Endothelial cell of umbilical vein (primary cell): ENCODE results near the gene MOB3B. TPM values are rescaled to one million over a fixed set of nuclear protein-coding genes. Genes with fewer than 3 reads are reported as not detected.

Source experiments
- BruUV-seq: library from RNA; stranded (reverse); fragments of 400-500 nt; replicated peaks from 2 replicates; lab custom pipeline; 2021; lab: Mats Ljungman, UMichigan
- CTCF ChIA-PET: fragments of 300-600, 350-600 bp; sonication (Branson Sonifier 250); formaldehyde crosslinking; loops from one replicate; lab custom pipeline; 2021; ENCODE audit warnings: antibody characterized with exemption, inconsistent platforms; lab: Charles Lee
- POLR2A ChIA-PET: fragments of 300-600, 350-600 bp; sonication (Branson Sonifier 250); formaldehyde crosslinking; loops from one replicate; lab custom pipeline; 2021; ENCODE audit warnings: antibody characterized with exemption, inconsistent platforms; lab: Charles Lee
- DNase-seq: peaks from one replicate; pipeline ENCODE4 v3.0.0-alpha.2; 2011; ENCODE audit warnings: low read depth, low spot score
- FAIRE-seq: peaks from 2 replicates; lab custom pipeline; 2011; peaks lifted over from hg19 to GRCh38; lab: Jason Lieb, UNC
- H2AFZ ChIP-seq: 2 replicates; pipeline ENCODE4 v1.6.0; 2012; ENCODE audit warnings: low read depth, low read length, control low read depth, inconsistent platforms
- H3K27ac ChIP-seq: 2 replicates; pipeline ENCODE4 v1.5.1; 2011; ENCODE audit warnings: low read depth, mild to moderate bottlenecking, control low read depth, low read length, moderate library complexity; ENCODE audit not compliant: insufficient read depth
- H3K27me3 ChIP-seq, 2 experiments: 2 replicates each; pipeline versions ENCODE4 v1.6.0 to v1.6.1; 2011; ENCODE audit warnings: low read length in 2 of 2, mixed read lengths in 1 of 2; ENCODE audit not compliant: control insufficient read depth in 2 of 2, insufficient read depth in 2 of 2
- H3K36me3 ChIP-seq, 2 experiments: 2 replicates in 1 of 2; 3 replicates in 1 of 2; pipeline ENCODE4 v1.5.1; 2011; ENCODE audit warnings: low read length in 2 of 2, mild to moderate bottlenecking in 1 of 2, moderate library complexity in 1 of 2; ENCODE audit not compliant: control insufficient read depth in 2 of 2, insufficient read depth in 2 of 2; ENCODE audit errors: extremely low read depth in 1 of 2
- H3K4me1 ChIP-seq: 3 replicates; pipeline ENCODE4 v1.5.1; 2011; ENCODE audit warnings: mild to moderate bottlenecking, low read length; ENCODE audit not compliant: control insufficient read depth, insufficient read depth; ENCODE audit errors: extremely low read depth
- H3K4me2 ChIP-seq: 2 replicates; pipeline ENCODE4 v1.6.1; 2011; ENCODE audit warnings: low read length, control low read depth, mixed read lengths; ENCODE audit not compliant: insufficient read depth
- H3K4me3 ChIP-seq, 3 experiments: fragments of 200-600 bp in 1 of 3; sonication (generic), shearing (Covaris generic) in 1 of 3; replicated peaks in 1 of 3; 2 replicates each; pipeline ENCODE4 v1.5.1; 2011 to 2016; ENCODE audit warnings: control low read depth in 3 of 3, low read length in 3 of 3, mild to moderate bottlenecking in 2 of 3, inconsistent platforms in 1 of 3, low read depth in 1 of 3, moderate library complexity in 1 of 3; ENCODE audit not compliant: insufficient read depth in 1 of 3
- H3K79me2 ChIP-seq: 2 replicates; pipeline ENCODE4 v1.6.0; 2012; ENCODE audit warnings: low read length, inconsistent platforms; ENCODE audit not compliant: control insufficient read depth, insufficient read depth
- H3K9ac ChIP-seq: replicated peaks from 2 replicates; pipeline ENCODE3; 2011; ENCODE audit warnings: low read length, control low read depth; ENCODE audit not compliant: insufficient read depth; ENCODE audit errors: extremely low read depth
- H3K9me1 ChIP-seq: replicated peaks from 3 replicates; pipeline ENCODE4 v1.6.0; 2011; ENCODE audit warnings: mild to moderate bottlenecking, low read length; ENCODE audit not compliant: control insufficient read depth, insufficient read depth; ENCODE audit errors: extremely low read depth
- H3K9me3 ChIP-seq: replicated peaks from 2 replicates; pipeline ENCODE4 v1.5.1; 2012; ENCODE audit warnings: low read length, inconsistent platforms; ENCODE audit not compliant: control insufficient read depth, insufficient read depth
- H4K20me1 ChIP-seq: replicated peaks from 2 replicates; pipeline ENCODE3; 2011; ENCODE audit warnings: mild to moderate bottlenecking, low read length; ENCODE audit not compliant: control insufficient read depth, insufficient read depth; ENCODE audit errors: extremely low read depth
- CTCF ChIP-seq, 2 donors: IDR thresholded peaks; 1 replicate in 1 of 2; 2 replicates in 1 of 2; pipeline ENCODE4 v1.5.1; 2011; ENCODE audit warnings: low read length in 2 of 2, mild to moderate bottlenecking in 2 of 2, moderate library complexity in 2 of 2, control low read depth in 1 of 2, inconsistent platforms in 1 of 2, low read depth in 1 of 2; ENCODE audit not compliant: insufficient read depth in 1 of 2; ENCODE audit errors: extremely low read depth in 1 of 2
- EZH2 ChIP-seq: IDR thresholded peaks from 2 replicates; pipeline ENCODE4 v1.6.1; 2012; ENCODE audit warnings: borderline replicate concordance, low read depth, mild to moderate bottlenecking, moderate library complexity, low read length, inconsistent platforms; ENCODE audit not compliant: severe bottlenecking
- FOS ChIP-seq: IDR thresholded peaks from 2 replicates; pipeline ENCODE4 v1.6.1; 2011; ENCODE audit warnings: mild to moderate bottlenecking, low read length, moderate library complexity, borderline replicate concordance; ENCODE audit not compliant: insufficient read depth
- GATA2 ChIP-seq: IDR thresholded peaks from 2 replicates; pipeline ENCODE4 v1.7.0; 2011; ENCODE audit warnings: low read depth, mild to moderate bottlenecking, moderate library complexity, mixed read lengths, low read length; ENCODE audit not compliant: insufficient read length, insufficient read depth
- JUN ChIP-seq: IDR thresholded peaks from 2 replicates; pipeline ENCODE4 v1.6.1; 2011; ENCODE audit warnings: borderline replicate concordance, low read depth; ENCODE audit not compliant: insufficient read length, insufficient read depth
- MAX ChIP-seq: IDR thresholded peaks from 2 replicates; pipeline ENCODE4 v1.6.1; 2011; ENCODE audit not compliant: insufficient read depth, insufficient read length
- MYC ChIP-seq: IDR thresholded peaks from one replicate; pipeline ENCODE4 v1.6.1; 2011; ENCODE audit warnings: mild to moderate bottlenecking, low read depth, low read length
- POLR2A ChIP-seq: IDR thresholded peaks from 2 replicates; pipeline ENCODE4 v1.6.1; 2012; ENCODE audit warnings: low read depth, mild to moderate bottlenecking, control low read depth, low read length
- POLR2AphosphoS5 ChIP-seq: IDR thresholded peaks from 2 replicates; pipeline ENCODE4 v1.6.1; 2012; ENCODE audit warnings: low read depth, mild to moderate bottlenecking, control low read depth, low read length, moderate library complexity; ENCODE audit not compliant: insufficient read depth
- dilution Hi-C: fragments of 300-500 bp; cut with MboI; formaldehyde crosslinking; loops from one replicate; pipeline ENCODE4 v1.15.0; 2019; ENCODE audit warnings: low sequenced_read_pairs; ENCODE audit not compliant: extremely low pct_ligation_motif_present
- intact Hi-C: fragments of 100-400 bp; cut with micrococcal nuclease; formaldehyde crosslinking; loops from one replicate; pipeline ENCODE4 v1.10.0; 2022
- polyA plus RNA-seq, 4 experiments: library from polyadenylated mRNA; depleted of rRNA in 3 of 4; stranded (reverse) in 3 of 4; unstranded in 1 of 4; fragments of >200 nt; gene quantifications; 2 replicates each; pipeline versions ENCODE4 v1.2.1 to v1.2.3, GENCODE V29; 2011 to 2012; ENCODE audit warnings: missing spikeins in 1 of 4
- total RNA-seq: library from RNA; stranded (reverse); gene quantifications from 2 replicates; pipeline ENCODE4 v1.2.3, GENCODE V29; 2021

Gene MOB3B
- total and polyA plus RNA-seq, 2 donors (not counting 3 experiments of a cell fraction or from before 2014, with no cell fraction given) = 0.03 TPM; not detected in 1

GRCh38 chr9:27395484-27395921 is 134.1 kb downstream of the MOB3B start:
- Histone ChIP-seq H3K4me1 (peaks cover 5% of the 10 kb centered on the region), H4K20me1 (no peaks in the 10 kb centered on the region), H3K27me3 (peaks cover 6 to 15% of the 10 kb centered on the region in 2 experiments), H3K36me3 (no peaks in the 10 kb centered on the region), H3K79me2 (no peaks in the 10 kb centered on the region), H3K27ac (no peak overlapping the region), H3K4me2 (no peak overlapping the region), H3K9me1 (no peaks in the 10 kb centered on the region), H3K4me3 (no peak overlapping the region), H3K9me3 (no peaks in the 10 kb centered on the region), H3K9ac (no peak overlapping the region), H2AFZ (no peak overlapping the region)
- intact Hi-C loops = no loop called here
- ChIA-PET CTCF (no interaction called here), POLR2A (no interaction called here)
- FAIRE-seq = no peak
- TF ChIP-seq MAX (no peak), POLR2A (no peak), GATA2 (no peak), JUN (no peak), EZH2 (no peak), MYC (no peak), CTCF (IDR thresholded peaks at IDR 0.05; ENCODE audit: extremely low read depth in 1 of 2, insufficient read depth in 1 of 2, low read depth in 1 of 2, low read length in 2 of 2) (no peak), POLR2AphosphoS5 (no peak), FOS (no peak)
- no peak for DNase-seq
- BruUV-seq = no TSS peak
- dilution Hi-C loops = no loop called here
